ENCODE measurements around the gene THSD4.

Gene THSD4

DNA sequence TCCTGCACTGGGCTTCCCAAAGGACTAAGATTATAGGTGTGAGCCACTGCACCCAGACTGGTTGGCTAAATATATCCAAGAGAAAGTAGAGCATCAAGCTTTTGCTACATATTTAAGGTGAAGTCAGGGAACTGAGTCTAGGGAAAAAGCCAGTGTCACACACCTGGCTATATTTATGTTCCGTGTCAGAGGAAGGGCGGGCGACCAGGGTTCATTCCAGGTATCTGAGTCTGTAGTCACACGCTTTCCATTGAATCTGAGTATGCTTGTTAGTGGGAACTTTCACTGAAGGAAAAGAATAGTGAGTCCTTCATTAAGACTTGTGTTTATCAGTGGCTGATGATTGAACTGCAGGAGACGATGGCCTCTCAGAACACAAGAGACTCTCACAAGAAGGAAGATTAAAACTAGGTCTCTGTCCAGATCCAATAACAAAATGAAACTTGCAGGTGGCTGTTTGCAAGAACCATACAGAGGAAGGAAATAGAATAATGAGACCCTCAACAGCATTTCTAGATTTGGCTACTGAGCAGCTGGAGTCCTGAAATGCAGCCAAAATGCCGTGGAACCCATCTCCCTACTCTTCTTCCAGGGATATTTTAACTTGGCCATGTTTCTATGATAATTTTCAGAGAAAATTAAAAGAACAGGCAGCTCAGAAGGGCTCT is 276.3 kb downstream of the THSD4 start:
- Histone ChIP-seq H3K27me3 (ENCODE audit: insufficient read depth, low read length, poor library complexity, severe bottlenecking) (no peaks in the 10 kb centered on the region), H4K20me1 (ENCODE audit: insufficient read depth, low read length, poor library complexity, severe bottlenecking) (no peaks in the 10 kb centered on the region), H3K4me3 (ENCODE audit: low read length, poor library complexity, severe bottlenecking) (no peak overlapping the region), H3K4me1 (ENCODE audit: insufficient read depth, low read length, poor library complexity, severe bottlenecking) (peaks cover 20% of the 10 kb centered on the region), H3K4me2 (ENCODE audit: low read depth, low read length, poor library complexity, severe bottlenecking) (no peak overlapping the region), H3F3A (ENCODE audit: low read depth) (no peaks in the 10 kb centered on the region), H3K9me2 (replicated peaks; ENCODE audit: low read depth, low read length) (no peaks in the 10 kb centered on the region), H3K36me3 (ENCODE audit: insufficient read depth, low read length) (no peaks in the 10 kb centered on the region), H3K79me2 (ENCODE audit: insufficient read depth, low read length) (no peaks in the 10 kb centered on the region), H3K9ac (ENCODE audit: low read depth, low read length, poor library complexity, severe bottlenecking) (no peak overlapping the region), H2AFZ (ENCODE audit: low read length) (peak overlapping the region; percentile 34; the same call in 1 of the 2 replicates), H3K9me3 (ENCODE audit: insufficient read depth, low read depth, low read length) (no peaks in the 10 kb centered on the region)
- TF ChIP-seq EZH2phosphoT487 (IDR thresholded peaks at IDR 0.05; ENCODE audit: borderline replicate concordance) (no peak), CTCF (conservative IDR thresholded peaks at IDR 0.05; ENCODE audit: low read length) (no peak)

GRCh38 chr15:71392861-71393283 is 277.6 kb downstream of the THSD4 start:
- H3K27me3 ChIP-seq (ENCODE audit: insufficient read depth, low read length, poor library complexity, severe bottlenecking) = no peaks in the 10 kb centered on the region
- no peak overlapping the region for H3K4me2 ChIP-seq (ENCODE audit: low read depth, low read length, poor library complexity, severe bottlenecking)
- no peaks in the 10 kb centered on the region for H4K20me1 ChIP-seq (ENCODE audit: insufficient read depth, low read length, poor library complexity, severe bottlenecking)
- peaks cover 18% of the 10 kb centered on the region for H3K4me1 ChIP-seq (ENCODE audit: insufficient read depth, low read length, poor library complexity, severe bottlenecking)
- H3K9me2 ChIP-seq (replicated peaks; ENCODE audit: low read depth, low read length) = no peaks in the 10 kb centered on the region
- no peaks in the 10 kb centered on the region for H3F3A ChIP-seq (ENCODE audit: low read depth)
- H2AFZ ChIP-seq (ENCODE audit: low read length) = no peak overlapping the region
- no peak for TF ChIP-seq CTCF (conservative IDR thresholded peaks at IDR 0.05; ENCODE audit: low read length)
- H3K36me3 ChIP-seq (ENCODE audit: insufficient read depth, low read length) = no peaks in the 10 kb centered on the region
- no peaks in the 10 kb centered on the region for H3K9me3 ChIP-seq (ENCODE audit: insufficient read depth, low read depth, low read length)
- H3K4me3 ChIP-seq (ENCODE audit: low read length, poor library complexity, severe bottlenecking) = no peak overlapping the region
- no peaks in the 10 kb centered on the region for H3K79me2 ChIP-seq (ENCODE audit: insufficient read depth, low read length)
- no peak overlapping the region for H3K9ac ChIP-seq (ENCODE audit: low read depth, low read length, poor library complexity, severe bottlenecking)

GRCh38 chr15:71393383-71393782 is 278.1 kb downstream of the THSD4 start:
- H4K20me1 ChIP-seq (ENCODE audit: insufficient read depth, low read length, poor library complexity, severe bottlenecking) = no peaks in the 10 kb centered on the region
- no peak overlapping the region for H3K4me3 ChIP-seq (ENCODE audit: low read length, poor library complexity, severe bottlenecking)
- H2AFZ ChIP-seq (ENCODE audit: low read length) = no peak overlapping the region
- H3K4me2 ChIP-seq (ENCODE audit: low read depth, low read length, poor library complexity, severe bottlenecking) = no peak overlapping the region
- peaks cover 15% of the 10 kb centered on the region for H3K4me1 ChIP-seq (ENCODE audit: insufficient read depth, low read length, poor library complexity, severe bottlenecking)
- H3K79me2 ChIP-seq (ENCODE audit: insufficient read depth, low read length) = no peaks in the 10 kb centered on the region
- H3K36me3 ChIP-seq (ENCODE audit: insufficient read depth, low read length) = no peaks in the 10 kb centered on the region
- H3K27me3 ChIP-seq (ENCODE audit: insufficient read depth, low read length, poor library complexity, severe bottlenecking) = no peaks in the 10 kb centered on the region
- no peaks in the 10 kb centered on the region for H3F3A ChIP-seq (ENCODE audit: low read depth)
- TF ChIP-seq CTCF (conservative IDR thresholded peaks at IDR 0.05; ENCODE audit: low read length) (no peak), EZH2phosphoT487 (IDR thresholded peaks at IDR 0.05; ENCODE audit: borderline replicate concordance) (no peak)
- no peaks in the 10 kb centered on the region for H3K9me3 ChIP-seq (ENCODE audit: insufficient read depth, low read depth, low read length)
- H3K9ac ChIP-seq (ENCODE audit: low read depth, low read length, poor library complexity, severe bottlenecking) = no peak overlapping the region
- H3K9me2 ChIP-seq (replicated peaks; ENCODE audit: low read depth, low read length) = no peaks in the 10 kb centered on the region

All from Loucy (cell line).